Measurements from ENCODE around the gene SULT4A1. TPM values are rescaled to one million over a fixed set of nuclear protein-coding genes. Genes with fewer than 3 reads are reported as not detected.

The SULT4A1 gene
- total RNA-seq, 5 donors from 2014 or later (not counting 1 experiment from before 2014, with no cell fraction given) = not detected

DNA sequence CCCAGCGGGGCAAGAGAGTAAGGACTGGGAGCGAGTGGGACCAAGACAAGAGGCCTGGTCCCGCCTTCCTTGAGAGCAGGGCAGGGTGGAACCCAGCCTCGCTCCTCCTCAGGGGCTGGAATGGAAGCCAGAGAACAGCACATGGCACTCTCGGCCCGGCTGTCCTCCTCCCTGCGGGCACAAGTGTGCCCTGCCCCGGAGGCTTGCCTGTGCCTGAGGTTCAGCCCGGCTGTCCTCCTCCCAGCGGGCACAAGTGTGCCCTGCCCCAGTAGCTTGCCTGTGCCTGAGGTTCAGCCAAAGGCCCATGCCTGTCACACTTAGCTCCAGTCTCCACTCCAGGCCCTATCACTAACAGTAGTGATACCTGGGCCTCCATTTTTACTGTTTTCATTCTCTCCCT lies 24.2 kb downstream of the SULT4A1 start:
- Mint-ChIP-seq H3K27ac (no peak overlapping the region), H3K27me3 (peaks cover 0 to 11% of the 10 kb centered on the region in 2 donors), H3K36me3 (no peaks in the 10 kb centered on the region), H3K9me3 (no peaks in the 10 kb centered on the region), H3K4me3 (no peak overlapping the region), H3K4me1 (no peaks in the 10 kb centered on the region)
- H3K27me3 ChIP-seq (replicated peaks in 1 of 2; ENCODE audit: control insufficient read depth in 2 of 2, extremely low read depth in 1 of 2, insufficient read depth in 2 of 2, low read length in 1 of 2) = peaks cover 0 to 29% of the 10 kb centered on the region in 2 experiments
- DNase-seq (no peak), ATAC-seq (replicated peaks in 1 of 4) (no peak)
- WGBS (ENCODE audit: insufficient coverage) = 82% methylated on average over 9 of the region's 10 CpGs
- no peak overlapping the region for H3K4me3 ChIP-seq (ENCODE audit: control insufficient read depth in 1 of 2, extremely low read depth in 1 of 2, low read length in 1 of 2)
- no peaks in the 10 kb centered on the region for H3K9me3 ChIP-seq
- ChIA-PET POLR2A (no interaction called here), CTCF (no interaction called here)
- no peaks in the 10 kb centered on the region for H3K4me1 ChIP-seq (ENCODE audit: control insufficient read depth in 1 of 2, extremely low read depth in 1 of 2, insufficient read depth in 2 of 2, low read length in 2 of 2)
- H3K27ac ChIP-seq (ENCODE audit: low read length) = no peak overlapping the region
- H3K36me3 ChIP-seq (ENCODE audit: control insufficient read depth in 2 of 2, extremely low read depth in 1 of 2, insufficient read depth in 1 of 2, low read length in 1 of 2) = no peaks in the 10 kb centered on the region

DNA sequence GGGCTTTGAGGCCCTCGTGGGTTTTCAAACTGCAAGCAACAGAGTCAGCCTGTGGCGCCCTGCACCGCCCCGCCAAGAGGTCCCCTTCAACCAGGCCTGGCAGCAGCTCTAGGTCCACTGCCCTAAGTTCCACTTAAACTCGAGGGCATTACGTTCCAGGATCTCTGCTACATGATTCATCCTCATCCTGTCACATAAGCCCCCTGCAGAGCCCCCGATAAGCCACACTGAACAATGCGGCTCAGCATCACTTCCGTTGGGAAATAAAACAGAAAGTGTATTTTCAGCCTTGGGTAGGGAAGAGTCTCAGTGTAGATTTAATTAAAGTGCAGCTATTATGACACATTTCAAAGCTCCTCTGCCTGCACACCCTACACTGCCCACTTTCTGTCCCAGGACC lies 24.6 kb downstream of the SULT4A1 start:
- no peaks in the 10 kb centered on the region for H3K9me3 ChIP-seq
- ChIA-PET POLR2A (no interaction called here), CTCF (no interaction called here)
- no peak overlapping the region for H3K4me3 ChIP-seq (ENCODE audit: control insufficient read depth in 1 of 2, extremely low read depth in 1 of 2, low read length in 1 of 2)
- no peak overlapping the region for H3K27ac Mint-ChIP-seq
- H3K9me3 Mint-ChIP-seq = no peaks in the 10 kb centered on the region
- no peak for ATAC-seq (replicated peaks in 1 of 4)
- no peaks in the 10 kb centered on the region for H3K4me1 Mint-ChIP-seq
- no peaks in the 10 kb centered on the region for H3K36me3 Mint-ChIP-seq
- 65% methylated on average over 6 of the region's 9 CpGs for WGBS (ENCODE audit: insufficient coverage)
- no peaks in the 10 kb centered on the region for H3K36me3 ChIP-seq (ENCODE audit: control insufficient read depth in 2 of 2, extremely low read depth in 1 of 2, insufficient read depth in 1 of 2, low read length in 1 of 2)
- H3K27me3 Mint-ChIP-seq = peaks cover 4 to 11% of the 10 kb centered on the region in 2 donors
- no peak overlapping the region for H3K4me3 Mint-ChIP-seq
- no peak for DNase-seq
- H3K4me1 ChIP-seq (ENCODE audit: control insufficient read depth in 1 of 2, extremely low read depth in 1 of 2, insufficient read depth in 2 of 2, low read length in 2 of 2) = no peaks in the 10 kb centered on the region
- H3K27me3 ChIP-seq (replicated peaks in 1 of 2; ENCODE audit: control insufficient read depth in 2 of 2, extremely low read depth in 1 of 2, insufficient read depth in 2 of 2, low read length in 1 of 2) = peaks cover 0 to 29% of the 10 kb centered on the region in 2 experiments
- H3K27ac ChIP-seq (ENCODE audit: low read length) = no peak overlapping the region

- H3K9me3 Mint-ChIP-seq = no peaks in the 10 kb centered on the region
- Histone ChIP-seq H3K4me1 (ENCODE audit: control insufficient read depth in 1 of 2, extremely low read depth in 1 of 2, insufficient read depth in 2 of 2, low read length in 2 of 2) (no peaks in the 10 kb centered on the region), H3K27ac (ENCODE audit: low read length) (no peak overlapping the region), H3K9me3 (no peaks in the 10 kb centered on the region), H3K27me3 (replicated peaks in 1 of 2; ENCODE audit: control insufficient read depth in 2 of 2, extremely low read depth in 1 of 2, insufficient read depth in 2 of 2, low read length in 1 of 2) (peaks cover 0 to 21% of the 10 kb centered on the region in 2 experiments), H3K36me3 (ENCODE audit: control insufficient read depth in 2 of 2, extremely low read depth in 1 of 2, insufficient read depth in 1 of 2, low read length in 1 of 2) (no peaks in the 10 kb centered on the region), H3K4me3 (ENCODE audit: control insufficient read depth in 1 of 2, extremely low read depth in 1 of 2, low read length in 1 of 2) (no peak overlapping the region)
- ChIA-PET POLR2A (no interaction called here), CTCF (no interaction called here)
- 87% methylated on average over 6 of the region's 13 CpGs for WGBS (ENCODE audit: insufficient coverage)
- H3K36me3 Mint-ChIP-seq = no peaks in the 10 kb centered on the region
- H3K4me3 Mint-ChIP-seq = no peak overlapping the region
- DNase-seq (no peak), ATAC-seq (replicated peaks in 1 of 4) (no peak)
- H3K27me3 Mint-ChIP-seq = peaks cover 4 to 11% of the 10 kb centered on the region in 2 donors
- H3K27ac Mint-ChIP-seq = no peak overlapping the region
- no peaks in the 10 kb centered on the region for H3K4me1 Mint-ChIP-seq
Observed at GRCh38 chr22:43835736-43836135, 26.6 kb downstream of the SULT4A1 start.

GRCh38 chr22:43835166-43835565 lies 27.1 kb downstream of the SULT4A1 start:
- peaks cover 0 to 18% of the 10 kb centered on the region in 2 experiments for H3K27me3 ChIP-seq (replicated peaks in 1 of 2; ENCODE audit: control insufficient read depth in 2 of 2, extremely low read depth in 1 of 2, insufficient read depth in 2 of 2, low read length in 1 of 2)
- DNase-seq = no peak
- H3K4me1 ChIP-seq (ENCODE audit: control insufficient read depth in 1 of 2, extremely low read depth in 1 of 2, insufficient read depth in 2 of 2, low read length in 2 of 2) = no peaks in the 10 kb centered on the region
- Mint-ChIP-seq H3K27ac (no peak overlapping the region), H3K4me1 (no peaks in the 10 kb centered on the region), H3K4me3 (no peak overlapping the region), H3K9me3 (no peaks in the 10 kb centered on the region), H3K36me3 (no peaks in the 10 kb centered on the region), H3K27me3 (peaks cover 4 to 11% of the 10 kb centered on the region in 2 donors)
- no peak for ATAC-seq (replicated peaks in 1 of 4)
- WGBS (ENCODE audit: insufficient coverage) = 69% methylated on average over 11 of the region's 12 CpGs
- no peak overlapping the region for H3K4me3 ChIP-seq (ENCODE audit: control insufficient read depth in 1 of 2, extremely low read depth in 1 of 2, low read length in 1 of 2)
- H3K9me3 ChIP-seq = no peaks in the 10 kb centered on the region
- POLR2A ChIA-PET = no interaction called here
- no peak overlapping the region for H3K27ac ChIP-seq (ENCODE audit: low read length)
- CTCF ChIA-PET = no interaction called here
- H3K36me3 ChIP-seq (ENCODE audit: control insufficient read depth in 2 of 2, extremely low read depth in 1 of 2, insufficient read depth in 1 of 2, low read length in 1 of 2) = no peaks in the 10 kb centered on the region

DNA sequence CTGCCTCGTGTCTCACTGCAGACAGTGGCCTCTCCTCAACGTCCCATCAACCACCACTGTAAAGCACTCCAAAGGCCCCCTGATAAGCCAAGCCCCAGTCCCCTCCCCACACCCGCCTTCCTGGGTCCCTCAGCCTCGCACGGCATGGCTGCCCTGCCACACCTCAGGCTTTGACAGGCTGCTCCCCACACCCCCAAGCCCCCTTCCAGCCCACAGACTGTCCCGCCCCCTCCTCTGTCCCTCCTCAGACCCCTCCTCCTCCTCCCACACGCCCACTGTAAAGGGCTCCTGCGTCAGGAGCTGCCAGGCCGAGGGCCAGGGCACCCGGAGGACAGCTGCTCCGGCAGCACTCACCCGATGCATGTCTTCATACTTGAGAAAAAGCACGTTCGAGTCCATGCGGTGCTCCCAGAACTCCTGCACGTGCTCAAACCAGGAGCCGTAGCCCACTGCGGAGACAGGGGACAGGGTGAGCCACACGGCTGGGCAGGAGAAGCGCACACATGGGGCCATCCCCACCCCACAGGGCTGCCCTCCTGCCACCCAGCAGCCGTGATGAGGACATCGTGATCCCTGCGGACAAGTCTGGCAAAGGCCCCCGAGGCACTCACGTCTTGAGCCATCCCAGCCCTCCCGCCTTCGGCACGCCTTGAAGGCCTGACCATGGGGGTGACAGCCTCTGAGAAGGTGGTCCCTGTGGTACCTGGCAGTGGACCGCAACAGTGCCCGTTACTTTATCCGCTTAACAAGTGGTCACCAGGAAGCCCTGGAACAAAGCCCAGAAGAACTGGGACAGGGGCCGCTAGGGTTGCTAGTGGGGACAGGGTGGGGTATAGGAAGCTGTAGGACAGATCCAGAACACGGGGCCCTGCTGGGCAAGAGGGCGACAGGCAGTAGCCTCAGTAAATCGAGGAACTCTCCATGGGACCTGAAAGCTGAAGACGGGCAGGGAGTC lies 28.8 kb downstream of the SULT4A1 start:
- no peak for DNase-seq
- H3K27ac Mint-ChIP-seq = no peak overlapping the region
- no peaks in the 10 kb centered on the region for H3K4me1 Mint-ChIP-seq
- Histone ChIP-seq H3K27me3 (replicated peaks in 1 of 2; ENCODE audit: control insufficient read depth in 2 of 2, extremely low read depth in 1 of 2, insufficient read depth in 2 of 2, low read length in 1 of 2) (peaks cover 0 to 18% of the 10 kb centered on the region in 2 experiments), H3K4me1 (ENCODE audit: control insufficient read depth in 1 of 2, extremely low read depth in 1 of 2, insufficient read depth in 2 of 2, low read length in 2 of 2) (no peaks in the 10 kb centered on the region), H3K9me3 (no peaks in the 10 kb centered on the region), H3K36me3 (ENCODE audit: control insufficient read depth in 2 of 2, extremely low read depth in 1 of 2, insufficient read depth in 1 of 2, low read length in 1 of 2) (no peaks in the 10 kb centered on the region), H3K4me3 (ENCODE audit: control insufficient read depth in 1 of 2, extremely low read depth in 1 of 2, low read length in 1 of 2) (no peak overlapping the region), H3K27ac (ENCODE audit: low read length) (no peak overlapping the region)
- peaks cover 4 to 11% of the 10 kb centered on the region in 2 donors for H3K27me3 Mint-ChIP-seq
- ChIA-PET POLR2A (no interaction called here), CTCF (no interaction called here)
- no peaks in the 10 kb centered on the region for H3K36me3 Mint-ChIP-seq
- H3K4me3 Mint-ChIP-seq = no peak overlapping the region
- no peak for ATAC-seq (replicated peaks in 1 of 4)
- WGBS (ENCODE audit: insufficient coverage) = 76% methylated on average over 35 of the region's 36 CpGs
- no peaks in the 10 kb centered on the region for H3K9me3 Mint-ChIP-seq

DNA sequence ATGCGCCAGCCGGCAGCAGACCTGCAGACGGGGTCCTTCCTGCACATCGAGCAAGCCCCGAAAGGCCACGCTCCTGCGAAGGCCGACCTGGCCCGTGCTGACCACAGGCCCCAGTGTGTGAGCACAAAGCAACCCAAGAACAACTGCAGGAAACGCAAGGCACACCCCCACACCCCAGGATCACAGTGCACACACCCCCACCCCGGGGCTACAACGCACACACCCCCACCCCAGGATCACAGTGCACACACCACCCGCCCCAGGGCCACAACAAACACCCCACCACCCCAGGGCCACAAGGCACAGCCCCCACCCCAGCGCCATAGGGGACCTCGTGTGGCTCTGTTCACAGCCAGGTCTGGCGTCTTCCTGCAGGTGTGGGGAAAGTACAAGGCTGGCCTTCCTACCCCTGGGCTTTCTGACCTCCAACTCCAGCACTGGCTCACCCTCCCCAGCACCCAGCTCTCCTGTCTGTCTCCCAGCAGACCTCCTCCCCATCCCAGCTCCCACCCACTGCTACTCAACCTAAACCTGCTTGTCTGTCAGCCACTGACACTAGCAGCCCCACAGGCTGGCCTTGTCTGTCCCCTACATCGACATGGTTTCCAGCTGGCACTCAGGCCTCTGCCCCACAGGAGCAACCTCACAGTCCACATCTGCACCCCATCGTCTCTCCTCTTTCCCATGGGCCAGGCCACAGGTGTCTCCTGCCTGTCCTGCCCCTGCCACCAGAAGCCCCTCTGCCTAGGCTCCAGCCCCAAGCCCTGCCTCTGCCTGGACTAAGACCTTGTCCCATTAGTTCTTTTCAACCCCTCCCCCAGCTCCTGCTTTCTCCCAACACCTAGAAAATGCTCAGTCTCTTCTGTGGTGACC lies 29.7 kb downstream of the SULT4A1 start:
- DNase-seq (no peak), ATAC-seq (replicated peaks in 1 of 4) (no peak)
- Histone ChIP-seq H3K9me3 (no peaks in the 10 kb centered on the region), H3K4me1 (ENCODE audit: control insufficient read depth in 1 of 2, extremely low read depth in 1 of 2, insufficient read depth in 2 of 2, low read length in 2 of 2) (no peaks in the 10 kb centered on the region), H3K4me3 (ENCODE audit: control insufficient read depth in 1 of 2, extremely low read depth in 1 of 2, low read length in 1 of 2) (no peak overlapping the region), H3K27ac (ENCODE audit: low read length) (no peak overlapping the region), H3K27me3 (replicated peaks in 1 of 2; ENCODE audit: control insufficient read depth in 2 of 2, extremely low read depth in 1 of 2, insufficient read depth in 2 of 2, low read length in 1 of 2) (peaks cover 0 to 25% of the 10 kb centered on the region in 2 experiments), H3K36me3 (ENCODE audit: control insufficient read depth in 2 of 2, extremely low read depth in 1 of 2, insufficient read depth in 1 of 2, low read length in 1 of 2) (no peaks in the 10 kb centered on the region)
- POLR2A ChIA-PET = no interaction called here
- WGBS (ENCODE audit: insufficient coverage) = 84% methylated on average over 11 of the region's 18 CpGs
- Mint-ChIP-seq H3K27ac (no peak overlapping the region), H3K36me3 (no peaks in the 10 kb centered on the region), H3K4me3 (no peak overlapping the region), H3K4me1 (no peaks in the 10 kb centered on the region), H3K27me3 (peaks cover 4 to 11% of the 10 kb centered on the region in 2 donors), H3K9me3 (no peaks in the 10 kb centered on the region)
- CTCF ChIA-PET = no interaction called here
